Osteoblast (primary cell): Measurements from ENCODE around the gene FAM181A. TPM values are rescaled to one million over a fixed set of nuclear protein-coding genes. Genes with fewer than 3 reads are reported as not detected.

ENCODE experiments used
- DNase-seq: peaks from one replicate; pipeline ENCODE4 v3.0.0; 2011; ENCODE audit warnings: low spot score, mixed read lengths; ENCODE audit not compliant: insufficient read length; ENCODE audit errors: missing footprints
- H2AFZ ChIP-seq: 2 replicates; pipeline ENCODE4 v1.6.0; 2011; ENCODE audit warnings: mild to moderate bottlenecking, low read length
- H3K27ac ChIP-seq: 2 replicates; pipeline ENCODE4 v1.5.1; 2011; ENCODE audit warnings: mild to moderate bottlenecking, low read depth, low read length, moderate library complexity
- H3K27me3 ChIP-seq: 2 replicates; pipeline ENCODE4 v1.6.0; 2012; ENCODE audit warnings: mild to moderate bottlenecking, control low read depth, inconsistent platforms, low read length, moderate library complexity; ENCODE audit not compliant: insufficient read depth
- H3K36me3 ChIP-seq: 2 replicates; pipeline ENCODE4 v1.5.1; 2011; ENCODE audit warnings: mild to moderate bottlenecking, low read length, control low read depth, moderate library complexity; ENCODE audit not compliant: insufficient read depth
- H3K4me1 ChIP-seq: 2 replicates; pipeline ENCODE4 v1.5.1; 2011; ENCODE audit warnings: mild to moderate bottlenecking, low read length, control low read depth, moderate library complexity; ENCODE audit not compliant: insufficient read depth
- H3K4me2 ChIP-seq: 2 replicates; pipeline ENCODE4 v1.6.0; 2011; ENCODE audit warnings: mild to moderate bottlenecking, low read length; ENCODE audit not compliant: insufficient read depth
- H3K4me3 ChIP-seq: fragments of 200-600 bp; sonication (generic); 3 replicates; pipeline ENCODE4 v1.5.1; 2012; ENCODE audit warnings: mild to moderate bottlenecking, low read length, inconsistent platforms; ENCODE audit not compliant: insufficient read depth
- H3K79me2 ChIP-seq: 2 replicates; pipeline ENCODE4 v1.6.0; 2012; ENCODE audit warnings: mild to moderate bottlenecking, low read length, control low read depth, inconsistent platforms; ENCODE audit not compliant: insufficient read depth
- H3K9me3 ChIP-seq: 2 replicates; pipeline ENCODE4 v1.5.1; 2011; ENCODE audit warnings: low read depth, low read length, control low read depth
- H4K20me1 ChIP-seq: 2 replicates; pipeline ENCODE4 v1.6.0; 2012; ENCODE audit warnings: mild to moderate bottlenecking, low read length, control low read depth; ENCODE audit not compliant: insufficient read depth
- total RNA-seq: library from RNA; depleted of rRNA; stranded (reverse); fragments of >200 nt; gene quantifications from 2 replicates; pipeline ENCODE4 v1.2.3, GENCODE V29; 2012
- TF ChIP-seq, protein P1 (sequence below): IDR thresholded peaks from 2 replicates; pipeline ENCODE4 v1.5.1; 2011; ENCODE audit warnings: mild to moderate bottlenecking, low read depth, low read length, moderate library complexity; ENCODE audit errors: extremely low read depth

The FAM181A gene
- total RNA-seq, 1 donor, result not detected

DNA sequence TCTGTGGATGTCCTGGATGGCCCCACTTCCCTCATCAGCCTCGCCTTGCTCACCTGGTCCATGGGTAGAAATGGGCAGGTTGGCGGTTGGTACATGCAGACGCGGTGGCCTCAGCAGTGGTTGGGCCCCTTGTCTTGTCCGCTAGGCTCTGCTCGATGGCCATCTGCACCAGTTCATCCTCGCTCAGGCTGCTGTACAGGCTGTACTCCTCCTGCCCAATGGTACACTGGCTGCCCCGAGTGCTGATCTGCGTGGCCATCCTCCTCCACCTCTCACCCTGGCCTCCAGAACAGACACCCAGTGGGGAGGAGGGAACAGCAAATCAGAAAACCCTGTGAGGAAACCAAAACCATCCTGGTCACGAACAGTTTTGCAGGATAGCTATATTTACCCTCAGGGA, 37.1 kb downstream of the FAM181A start:
- TF ChIP-seq, protein P1, sequence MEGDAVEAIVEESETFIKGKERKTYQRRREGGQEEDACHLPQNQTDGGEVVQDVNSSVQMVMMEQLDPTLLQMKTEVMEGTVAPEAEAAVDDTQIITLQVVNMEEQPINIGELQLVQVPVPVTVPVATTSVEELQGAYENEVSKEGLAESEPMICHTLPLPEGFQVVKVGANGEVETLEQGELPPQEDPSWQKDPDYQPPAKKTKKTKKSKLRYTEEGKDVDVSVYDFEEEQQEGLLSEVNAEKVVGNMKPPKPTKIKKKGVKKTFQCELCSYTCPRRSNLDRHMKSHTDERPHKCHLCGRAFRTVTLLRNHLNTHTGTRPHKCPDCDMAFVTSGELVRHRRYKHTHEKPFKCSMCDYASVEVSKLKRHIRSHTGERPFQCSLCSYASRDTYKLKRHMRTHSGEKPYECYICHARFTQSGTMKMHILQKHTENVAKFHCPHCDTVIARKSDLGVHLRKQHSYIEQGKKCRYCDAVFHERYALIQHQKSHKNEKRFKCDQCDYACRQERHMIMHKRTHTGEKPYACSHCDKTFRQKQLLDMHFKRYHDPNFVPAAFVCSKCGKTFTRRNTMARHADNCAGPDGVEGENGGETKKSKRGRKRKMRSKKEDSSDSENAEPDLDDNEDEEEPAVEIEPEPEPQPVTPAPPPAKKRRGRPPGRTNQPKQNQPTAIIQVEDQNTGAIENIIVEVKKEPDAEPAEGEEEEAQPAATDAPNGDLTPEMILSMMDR, result no peak
- Histone ChIP-seq H3K9me3 (no peaks in the 10 kb centered on the region), H3K36me3 (no peaks in the 10 kb centered on the region), H3K27me3 (no peaks in the 10 kb centered on the region), H3K4me1 (peaks cover 19% of the 10 kb centered on the region), H3K79me2 (no peaks in the 10 kb centered on the region), H2AFZ (no peak overlapping the region), H3K27ac (no peak overlapping the region), H3K4me3 (no peak overlapping the region), H3K4me2 (no peak overlapping the region), H4K20me1 (no peaks in the 10 kb centered on the region)
- DNase-seq, result no peak

DNA sequence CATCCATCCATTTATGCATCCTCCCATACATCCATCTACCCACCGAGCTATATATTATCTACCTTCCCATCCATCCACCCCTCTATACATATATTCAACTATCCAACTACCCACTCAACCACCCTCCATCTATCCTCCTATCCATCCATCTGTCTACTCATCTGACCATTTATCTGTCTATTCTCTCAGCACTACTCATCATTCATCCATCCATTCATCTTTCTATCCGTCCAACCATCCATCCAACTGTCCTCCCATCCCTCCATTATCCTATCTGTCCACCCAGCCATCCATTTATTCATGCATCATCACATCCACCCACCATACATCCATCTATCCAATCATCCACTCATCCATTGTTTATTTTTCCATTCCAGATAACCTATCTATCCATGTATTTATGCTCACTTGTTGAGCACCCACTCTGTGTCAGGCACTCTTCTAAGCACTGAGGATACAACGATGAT, 37.7 kb downstream of the FAM181A start:
- no peaks in the 10 kb centered on the region for H3K27me3 ChIP-seq
- no peak overlapping the region for H2AFZ ChIP-seq
- peak overlapping the region; percentile 69 for H3K27ac ChIP-seq
- H3K4me3 ChIP-seq, result no peak overlapping the region
- TF ChIP-seq, protein P1, result no peak
- no peaks in the 10 kb centered on the region for H3K36me3 ChIP-seq
- no peaks in the 10 kb centered on the region for H3K79me2 ChIP-seq
- no peaks in the 10 kb centered on the region for H3K9me3 ChIP-seq
- no peak overlapping the region for H3K4me2 ChIP-seq
- no peaks in the 10 kb centered on the region for H4K20me1 ChIP-seq
- H3K4me1 ChIP-seq, result peaks cover 15% of the 10 kb centered on the region
- no peak for DNase-seq

DNA sequence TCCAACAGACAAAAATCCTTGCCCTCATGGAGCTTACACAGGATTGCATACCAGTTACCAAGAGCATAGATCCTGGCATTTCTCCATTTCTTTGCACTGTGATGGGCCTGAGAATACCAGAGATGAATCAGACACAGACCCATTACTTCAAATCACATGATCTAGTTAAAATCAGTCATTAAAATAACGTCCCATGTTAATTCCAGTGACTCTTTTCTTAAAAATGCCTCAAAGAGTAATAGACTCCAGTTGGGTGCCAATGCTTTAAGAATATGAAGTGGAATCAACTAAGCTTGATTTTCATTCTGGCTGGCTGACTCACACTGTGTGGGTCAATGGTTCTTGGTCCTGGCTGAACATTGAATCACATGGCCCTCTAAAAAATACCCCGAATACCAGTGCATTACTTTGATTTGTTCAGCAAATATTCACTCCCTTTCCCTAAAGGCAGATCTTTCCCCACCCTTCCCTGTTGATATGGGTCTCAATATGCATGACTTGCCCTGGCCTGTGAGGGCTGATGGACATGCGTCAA, 38.2 kb downstream of the FAM181A start:
- TF ChIP-seq, protein P1, result no peak
- Histone ChIP-seq H3K27me3 (no peaks in the 10 kb centered on the region), H4K20me1 (no peaks in the 10 kb centered on the region), H3K4me1 (peaks cover 10% of the 10 kb centered on the region), H3K36me3 (no peaks in the 10 kb centered on the region), H3K27ac (peak overlapping the region; percentile 72), H3K9me3 (no peaks in the 10 kb centered on the region), H3K79me2 (no peaks in the 10 kb centered on the region), H3K4me3 (no peak overlapping the region), H2AFZ (no peak overlapping the region), H3K4me2 (no peak overlapping the region)
- DNase-seq, result peak; percentile 97

DNA sequence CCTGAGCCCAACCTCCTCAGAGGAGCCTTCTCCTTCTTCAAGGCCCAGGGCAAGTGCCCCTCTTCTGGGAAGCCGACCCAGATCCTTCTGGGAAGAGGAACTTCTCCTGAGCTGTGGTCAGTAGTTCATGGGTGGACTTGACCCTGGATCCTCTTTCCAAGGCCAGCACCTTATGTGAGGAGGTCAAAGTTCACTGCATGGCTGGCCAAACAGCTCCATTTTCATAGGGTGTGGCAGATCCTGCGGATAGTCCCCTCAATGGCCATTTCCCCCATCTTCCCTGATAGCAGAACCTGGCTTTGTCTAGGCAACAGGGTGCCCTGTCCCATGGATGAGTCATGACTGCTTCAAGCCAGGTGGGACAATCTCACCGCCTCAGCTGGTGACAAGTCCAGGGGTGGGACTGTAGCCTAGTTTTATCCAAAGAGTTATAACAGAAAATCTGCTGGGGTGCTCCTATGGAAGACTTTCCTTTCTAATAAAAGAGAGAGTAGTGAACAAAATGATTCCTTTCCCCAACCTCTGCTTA, 38.9 kb downstream of the FAM181A start:
- peak overlapping the region; percentile 72 for H3K27ac ChIP-seq
- peak overlapping the region; percentile 24 for H3K4me2 ChIP-seq
- no peaks in the 10 kb centered on the region for H3K79me2 ChIP-seq
- no peaks in the 10 kb centered on the region for H3K27me3 ChIP-seq
- H3K4me1 ChIP-seq, result peaks cover 12% of the 10 kb centered on the region
- H4K20me1 ChIP-seq, result no peaks in the 10 kb centered on the region
- TF ChIP-seq, protein P1, result no peak
- DNase-seq, result peak; percentile 18
- H2AFZ ChIP-seq, result no peak overlapping the region
- no peaks in the 10 kb centered on the region for H3K36me3 ChIP-seq
- no peaks in the 10 kb centered on the region for H3K9me3 ChIP-seq
- no peak overlapping the region for H3K4me3 ChIP-seq
